Hindlimb muscle (tissue), 1 donor: Measurements from ENCODE around the gene CCIN. TPM values are rescaled to one million over a fixed set of nuclear protein-coding genes. Genes with fewer than 3 reads are reported as not detected.
"Not testable (repeated sequence)": the region's sequence is repeated elsewhere in the genome, so short reads cannot be mapped to it uniquely, and the experiment has no call there.

Source experiments
- DNase-seq: peaks from one replicate; pipeline ENCODE4 v3.0.0-alpha.2; 2013
- polyA plus RNA-seq: library from polyadenylated mRNA; unstranded; fragments of 120-200 nt; gene quantifications from one replicate; pipeline ENCODE4 v1.2.1, GENCODE V29; 2013; ENCODE audit not compliant: insufficient read length

The CCIN gene
- polyA plus RNA-seq, 1 donor, result 0.59 TPM

DNA sequence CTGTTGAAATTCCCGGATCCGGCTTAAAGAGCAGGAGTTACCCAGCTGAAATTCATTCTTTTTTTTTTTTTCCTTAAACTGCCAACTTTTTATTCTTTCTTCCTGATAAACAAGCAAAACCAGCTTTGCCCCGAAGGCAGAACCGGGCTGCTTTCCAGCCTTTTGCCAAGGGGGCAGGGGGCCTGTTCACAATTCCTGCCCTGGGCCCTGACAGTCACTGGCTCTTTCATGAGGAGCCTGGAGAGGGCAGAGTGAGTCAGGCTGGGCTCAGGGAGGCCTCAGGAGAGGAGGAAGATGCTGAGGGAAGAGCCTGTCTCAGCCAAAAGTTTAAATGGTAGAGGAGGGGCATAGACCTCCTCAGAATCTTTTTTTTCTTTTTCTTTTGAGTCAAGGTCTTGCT, 27.9 kb upstream of the CCIN start:
- no peak for DNase-seq

DNA sequence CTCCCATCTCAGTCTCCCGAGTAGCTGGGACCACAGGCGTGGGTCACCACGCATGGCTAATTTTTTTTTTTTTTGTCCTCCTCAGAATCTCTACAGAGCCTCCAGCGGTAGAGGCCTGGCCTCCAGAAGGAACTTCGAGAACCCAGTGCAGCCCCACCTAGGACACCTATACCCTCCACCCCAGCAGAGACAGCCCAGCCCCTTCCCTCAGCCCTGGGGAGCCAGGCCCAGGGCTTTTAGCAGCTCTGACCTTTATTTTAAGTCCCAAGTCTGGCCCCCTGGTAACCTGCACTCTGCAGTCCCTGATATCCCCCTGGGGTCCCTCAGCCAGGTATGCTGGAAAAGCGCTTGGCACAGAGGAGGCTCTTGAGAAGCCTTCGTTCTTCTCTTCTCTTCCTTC, 27.4 kb upstream of the CCIN start:
- DNase-seq, result no peak

DNA sequence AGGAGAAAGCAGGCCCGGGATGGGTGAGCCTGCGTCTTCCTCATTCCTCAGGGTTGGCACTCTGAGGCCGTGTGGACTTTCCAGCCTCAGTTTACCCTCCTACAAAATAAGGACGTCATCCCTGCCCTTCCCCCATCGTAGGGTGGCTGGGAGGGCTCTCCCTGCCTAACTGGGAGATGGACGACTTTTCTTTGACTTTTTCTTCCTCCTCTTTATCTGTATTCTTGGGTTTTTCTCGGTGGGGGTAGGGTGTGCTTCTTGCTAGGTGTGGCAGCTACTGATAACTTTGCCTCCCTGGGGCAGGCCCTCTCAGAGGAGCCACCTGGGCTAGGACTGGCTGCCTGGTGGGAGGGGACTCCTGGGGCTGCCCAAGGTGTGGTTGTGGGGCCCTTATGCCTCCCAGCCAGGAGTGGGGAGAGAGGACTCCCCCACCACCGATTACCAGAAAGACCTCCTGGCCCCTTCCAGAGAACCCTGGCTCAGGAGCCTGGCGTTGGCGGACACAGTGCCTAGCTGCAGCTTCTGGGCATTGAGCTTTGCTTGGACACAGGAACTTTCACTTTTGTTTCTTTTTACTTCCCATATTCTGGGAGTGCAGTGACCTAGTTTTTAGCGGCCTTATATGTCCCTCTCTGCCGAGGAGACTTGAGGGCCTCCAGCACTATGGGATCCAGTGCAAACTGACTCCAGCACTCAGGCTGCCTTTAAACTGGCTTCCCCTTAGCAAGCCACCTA, 26.5 kb upstream of the CCIN start:
- DNase-seq, result no peak

GRCh38 chr9:36143245-36143641, 25.9 kb upstream of the CCIN start:
- no peak for DNase-seq

- no peak for DNase-seq
Observed at GRCh38 chr9:36144309-36145232, 24.6 kb upstream of the CCIN start.

DNA sequence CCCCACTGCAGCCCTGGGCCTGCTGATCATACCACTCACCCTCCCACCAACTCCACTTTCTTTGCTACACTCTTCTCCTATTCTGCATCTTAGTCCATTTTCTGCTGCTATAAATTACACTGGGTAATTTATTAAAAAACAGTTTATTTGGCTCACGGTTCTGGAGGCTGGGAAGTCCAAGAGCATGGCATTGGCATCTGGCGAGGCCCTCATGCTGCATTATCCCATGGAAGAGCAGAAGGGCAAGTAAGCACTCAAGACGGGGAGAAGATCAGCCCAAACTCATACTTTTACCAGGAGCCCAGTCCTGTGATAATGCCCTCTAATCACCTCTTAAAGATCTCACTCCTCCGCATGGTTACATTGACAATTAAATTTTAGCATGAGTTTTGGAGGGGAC, 23.2 kb upstream of the CCIN start:
- no peak for DNase-seq

GRCh38 chr9:36146651-36147050, 22.5 kb upstream of the CCIN start:
- DNase-seq, result no peak

- DNase-seq, result no peak
Observed at GRCh38 chr9:36147441-36148175, 21.6 kb upstream of the CCIN start.

- DNase-seq, result peak; percentile 89
Observed at GRCh38 chr9:36148311-36149051, 20.7 kb upstream of the CCIN start.

- no peak for DNase-seq
Observed at GRCh38 chr9:36149197-36149596, 20.0 kb upstream of the CCIN start.

DNA sequence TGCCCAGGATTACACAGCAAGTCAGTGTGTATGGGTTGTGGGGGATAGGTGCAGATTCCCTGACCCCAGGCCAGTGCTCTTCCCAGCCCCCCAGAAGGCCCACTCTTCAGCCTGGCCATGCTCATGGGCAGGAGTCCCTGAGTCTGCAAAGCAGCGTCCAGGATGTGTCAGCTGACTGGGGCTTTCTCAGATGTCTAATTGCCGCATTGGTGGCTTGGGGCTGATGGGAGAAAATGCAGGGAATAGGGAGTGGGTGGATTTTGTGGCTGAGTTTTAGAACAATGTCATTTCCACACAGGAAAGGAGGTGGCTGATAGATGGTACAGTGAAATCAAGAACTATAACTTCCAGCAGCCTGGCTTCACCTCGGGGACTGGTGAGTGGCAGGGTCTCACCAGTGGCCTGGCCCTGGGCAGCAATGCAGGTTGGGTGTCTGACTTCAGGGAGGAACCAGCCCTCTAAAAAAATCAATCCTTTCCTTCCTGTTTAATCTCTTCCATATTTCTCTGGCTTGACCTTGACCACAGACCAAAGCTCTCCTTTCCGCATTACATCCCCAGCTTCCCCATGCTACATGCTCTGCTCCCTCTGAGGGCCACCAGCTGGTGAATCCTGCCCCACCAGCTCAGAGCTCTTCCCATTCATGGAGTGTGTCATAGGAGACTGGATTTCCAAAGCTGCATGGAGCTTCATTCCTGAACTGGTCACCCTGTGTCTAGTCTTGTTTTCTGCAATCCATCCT, 18.4 kb upstream of the CCIN start:
- DNase-seq, result no peak

DNA sequence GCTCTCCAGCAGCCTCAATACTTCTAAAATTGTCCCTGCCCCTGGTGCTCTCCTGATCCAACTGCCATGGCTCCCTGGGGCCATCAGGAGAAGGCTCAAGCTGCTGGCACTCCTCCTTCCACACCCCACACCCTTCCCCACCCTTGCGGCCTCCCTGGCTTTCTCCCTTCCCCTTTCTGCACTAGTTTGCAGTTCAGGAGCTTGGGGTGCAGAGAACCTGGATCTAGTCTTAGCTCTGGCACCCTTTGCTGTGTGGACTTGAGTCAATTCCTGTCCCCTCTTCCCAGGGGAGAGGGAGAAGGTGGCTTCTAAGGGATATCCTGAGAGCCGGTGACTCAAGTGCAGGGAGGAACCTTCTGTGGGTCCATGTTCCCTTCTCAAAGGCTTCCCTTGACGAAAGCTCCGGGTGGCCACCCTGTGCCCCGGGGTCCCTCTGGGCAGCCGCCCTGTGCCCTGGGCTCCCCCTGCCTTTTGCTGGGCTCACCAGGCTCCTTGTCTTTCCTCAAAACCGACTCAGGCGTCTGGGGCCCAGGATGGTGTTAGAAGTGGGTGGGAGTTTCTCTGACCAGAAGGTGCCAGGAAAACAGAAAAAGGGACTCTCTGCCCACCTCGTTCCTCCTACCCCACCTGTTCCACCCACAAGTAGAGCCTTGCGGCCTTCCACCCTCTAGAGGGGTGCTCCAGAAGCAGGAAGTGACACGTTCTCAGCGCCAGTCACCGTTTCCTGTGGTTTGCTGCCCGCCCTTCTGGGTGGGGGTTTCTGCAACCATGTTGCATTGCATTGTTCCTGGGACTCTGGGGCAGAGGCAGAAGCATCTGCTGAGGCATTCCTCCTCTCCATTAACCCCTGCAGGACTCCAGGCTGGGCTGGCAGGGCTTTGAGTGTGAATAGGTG, 17.6 kb upstream of the CCIN start:
- DNase-seq, result no peak

GRCh38 chr9:36152741-36153438, 16.3 kb upstream of the CCIN start:
- DNase-seq, result no peak

- no peak for DNase-seq
Observed at GRCh38 chr9:36153746-36154145, 15.4 kb upstream of the CCIN start.

DNA sequence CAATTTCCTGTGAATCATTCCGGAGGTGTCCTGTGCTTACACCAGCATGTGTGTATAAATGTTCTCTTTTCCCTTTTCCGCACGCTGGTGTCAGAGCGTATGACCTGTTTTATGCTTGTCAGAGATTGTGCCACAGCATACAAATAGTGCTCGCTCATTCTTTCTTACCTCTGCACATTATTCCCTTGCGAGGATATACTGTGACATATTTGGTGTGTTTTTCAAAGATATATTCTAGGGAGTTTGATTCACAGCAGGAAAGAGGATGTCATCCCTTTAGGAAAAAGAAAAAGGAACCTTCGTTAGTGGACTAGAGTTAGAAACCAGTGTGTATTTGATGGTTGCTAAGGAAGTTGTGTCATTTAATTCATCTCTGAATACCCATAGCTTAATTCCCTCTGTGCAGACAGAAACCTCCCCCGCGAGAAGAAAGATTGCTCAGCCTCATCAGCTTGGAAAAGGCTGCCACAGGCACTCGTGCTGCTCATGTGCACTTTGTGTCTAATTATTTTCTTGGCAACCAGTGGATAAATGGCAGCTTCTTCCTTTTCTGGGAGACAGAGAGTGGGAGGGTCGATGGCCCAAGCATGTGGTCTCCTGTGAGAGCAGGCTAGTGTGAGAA, 14.7 kb upstream of the CCIN start:
- peak; percentile 64 for DNase-seq

- DNase-seq, result no peak
Observed at GRCh38 chr9:36156116-36156515, 13.1 kb upstream of the CCIN start.

GRCh38 chr9:36158122-36158521, 11.1 kb upstream of the CCIN start:
- DNase-seq, result no peak

GRCh38 chr9:36158917-36159316, 10.3 kb upstream of the CCIN start:
- DNase-seq, result peak; percentile 84

DNA sequence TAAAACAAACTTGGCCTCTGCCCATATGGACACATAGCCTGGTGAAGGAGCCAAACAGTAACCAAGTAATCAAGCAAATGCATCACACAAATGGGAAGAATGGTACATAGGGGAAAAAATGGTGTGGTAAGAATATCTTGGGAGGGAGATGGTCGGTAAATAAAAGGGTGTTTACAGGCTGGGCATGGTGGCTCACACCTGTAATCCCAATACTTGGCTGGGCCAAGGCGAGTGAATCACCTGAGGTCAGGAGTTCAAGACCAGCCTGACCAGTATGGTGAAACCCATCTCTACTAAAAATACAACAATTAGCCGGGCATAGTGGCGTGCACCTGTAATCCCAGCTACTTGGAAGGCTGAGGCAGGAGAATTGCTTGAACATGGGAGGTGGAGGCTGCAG, 9.7 kb upstream of the CCIN start:
- DNase-seq, result not testable (repeated sequence)
